K562 (cell line): ENCODE measurements around the gene PLK4. TPM values are rescaled to one million over a fixed set of nuclear protein-coding genes. Genes with fewer than 3 reads are reported as not detected.

ENCODE experiments used
- CBX2 ChIP-seq: fragments of 200-600 bp; sonication (generic); IDR thresholded peaks from one replicate; pipeline ENCODE4 v1.6.1; 2012; ENCODE audit warnings: mild to moderate bottlenecking, low read length, inconsistent platforms; ENCODE audit not compliant: insufficient read depth, poor library complexity, severe bottlenecking
- CC2D1A ChIP-seq: fragments of 450-650 bp; IDR thresholded peaks from 2 replicates; pipeline ENCODE4 v1.6.1; 2017; ENCODE audit warnings: mild to moderate bottlenecking
- CSDE1 ChIP-seq, 2 experiments: fragments of 450-650 bp; IDR thresholded peaks; 2 replicates each; pipeline ENCODE4 v1.6.1; 2016; ENCODE audit warnings: mild to moderate bottlenecking in 1 of 2
- DDX20 ChIP-seq: fragments of 450-650 bp; IDR thresholded peaks from 2 replicates; pipeline ENCODE4 v1.6.1; 2016; ENCODE audit warnings: missing genetic modification characterization, low read depth, mild to moderate bottlenecking, missing compliant biosample characterization, moderate library complexity
- JUN ChIP-seq, 2 experiments: sonication (generic) in 1 of 2; formaldehyde crosslinking in 1 of 2; IDR thresholded peaks; 2 replicates each; pipeline versions ENCODE4 v1.6.1 to v1.8.0; 2012 to 2022; ENCODE audit warnings: borderline replicate concordance in 2 of 2, mild to moderate bottlenecking in 2 of 2, improper control_type of control experiment in 1 of 2, low read depth in 1 of 2, low read length in 1 of 2, missing genetic modification reagents in 1 of 2
- JUND ChIP-seq, 2 experiments: IDR thresholded peaks; 2 replicates in 1 of 2; 3 replicates in 1 of 2; pipeline ENCODE4 v1.6.1; 2011; ENCODE audit warnings: borderline replicate concordance in 2 of 2, low read depth in 2 of 2, low read length in 2 of 2, improper control_type of control experiment in 1 of 2, missing biosample characterization in 1 of 2, missing genetic modification characterization in 1 of 2, missing genetic modification reagents in 1 of 2
- KDM2B ChIP-seq: fragments of 250-450 bp; sonication (Bioruptor Pico); IDR thresholded peaks from 2 replicates; pipeline ENCODE4 v1.8.0; 2021; ENCODE audit warnings: mild to moderate bottlenecking, moderate library complexity
- KLF13 ChIP-seq: fragments of 450-650 bp; IDR thresholded peaks from 2 replicates; pipeline ENCODE4 v1.6.1; 2016; ENCODE audit warnings: missing genetic modification characterization, low read depth, mild to moderate bottlenecking, missing compliant biosample characterization, moderate library complexity, borderline replicate concordance
- NBN ChIP-seq: fragments of 450-650 bp; IDR thresholded peaks from 2 replicates; pipeline ENCODE4 v1.6.1; 2016; ENCODE audit warnings: low read depth, mild to moderate bottlenecking
- NELFE ChIP-seq: IDR thresholded peaks from 2 replicates; pipeline ENCODE4 v1.6.1; 2011; ENCODE audit warnings: mild to moderate bottlenecking; ENCODE audit not compliant: insufficient read depth, insufficient read length
- POLR2G ChIP-seq: fragments of 200-400 bp; formaldehyde crosslinking; IDR thresholded peaks from 2 replicates; pipeline ENCODE4 v1.6.1; 2017; ENCODE audit warnings: low read depth, mild to moderate bottlenecking, antibody characterized with exemption, low read length, moderate library complexity
- RAD51 ChIP-seq: fragments of 450-650 bp; IDR thresholded peaks from 2 replicates; pipeline ENCODE4 v1.7.1; 2016; ENCODE audit warnings: low read depth, mild to moderate bottlenecking, borderline replicate concordance
- RBM14 ChIP-seq: fragments of 200-400 bp; formaldehyde crosslinking; IDR thresholded peaks from 2 replicates; pipeline ENCODE4 v1.6.1; 2018; ENCODE audit warnings: low read depth, mild to moderate bottlenecking, low read length, moderate library complexity, borderline replicate concordance; ENCODE audit not compliant: insufficient read depth
- SNIP1 ChIP-seq: fragments of 450-650 bp; IDR thresholded peaks from 2 replicates; pipeline ENCODE4 v1.7.1; 2017; ENCODE audit warnings: low read depth, mild to moderate bottlenecking
- STAG1 ChIP-seq: sonication (generic); formaldehyde crosslinking; IDR thresholded peaks from 2 replicates; pipeline ENCODE4 v1.5.0; 2020; ENCODE audit warnings: missing genetic modification reagents, borderline replicate concordance
- THRAP3 ChIP-seq: fragments of 450-650 bp; IDR thresholded peaks from 2 replicates; pipeline ENCODE4 v1.6.1; 2016; ENCODE audit warnings: mild to moderate bottlenecking, inconsistent platforms, borderline replicate concordance
- ZBTB11 ChIP-seq, 3 experiments: fragments of 200-800 bp in 1 of 3; fragments of 250-450 bp in 1 of 3; fragments of 450-650 bp in 1 of 3; sonication (Bioruptor Pico) in 1 of 3; sonication (Bioruptor generic) in 1 of 3; formaldehyde crosslinking in 1 of 3; IDR thresholded peaks; 2 replicates each; pipeline versions ENCODE4 v1.6.1 to v1.8.0; 2016 to 2022; ENCODE audit warnings: mild to moderate bottlenecking in 2 of 3, missing genetic modification characterization in 2 of 3, missing compliant biosample characterization in 1 of 3, moderate library complexity in 1 of 3
- ZNF408 ChIP-seq: fragments of 250-450 bp; sonication (Bioruptor Pico); IDR thresholded peaks from 2 replicates; pipeline ENCODE4 v1.4.0; 2020; ENCODE audit warnings: low read depth, mild to moderate bottlenecking, moderate library complexity
- polyA plus RNA-seq, 8 experiments: library from polyadenylated mRNA; depleted of rRNA in 4 of 8; stranded (reverse) in 5 of 8; unstranded in 3 of 8; fragments of >200 nt; fragmentation: Nextera tagmentation in 2 of 8; fragmentation: Illumina TruSeq in 1 of 8; extraction: Ambion mirVana in 2 of 8; extraction: Trizol in 1 of 8; gene quantifications; 2 replicates each; pipeline versions ENCODE4 v1.2.1 to v1.2.3, GENCODE V29; 2011 to 2014; ENCODE audit warnings: inconsistent platforms in 1 of 8, missing spikeins in 1 of 8
- total RNA-seq, 7 experiments: library from RNA; depleted of rRNA in 6 of 7; stranded (reverse); fragments of >200 nt in 6 of 7; fragmentation: Illumina TruSeq in 2 of 7; extraction: Trizol in 2 of 7; gene quantifications; 2 replicates each; pipeline versions ENCODE4 v1.2.1 to v1.2.3, GENCODE V29; 2011 to 2021; ENCODE audit warnings: low replicate concordance in 1 of 7
- TF ChIP-seq, protein P1 (sequence below): fragments of 450-650 bp; formaldehyde crosslinking; IDR thresholded peaks from 2 replicates; pipeline ENCODE4 v1.4.0; 2020; ENCODE audit warnings: mild to moderate bottlenecking, mixed read lengths

The PLK4 gene
- total and polyA plus RNA-seq, 9 of the 15 experiments (the other 6 are each of a cell fraction or from before 2014, with no cell fraction given), result 16.2 to 95.3 (median 54.3) TPM

DNA sequence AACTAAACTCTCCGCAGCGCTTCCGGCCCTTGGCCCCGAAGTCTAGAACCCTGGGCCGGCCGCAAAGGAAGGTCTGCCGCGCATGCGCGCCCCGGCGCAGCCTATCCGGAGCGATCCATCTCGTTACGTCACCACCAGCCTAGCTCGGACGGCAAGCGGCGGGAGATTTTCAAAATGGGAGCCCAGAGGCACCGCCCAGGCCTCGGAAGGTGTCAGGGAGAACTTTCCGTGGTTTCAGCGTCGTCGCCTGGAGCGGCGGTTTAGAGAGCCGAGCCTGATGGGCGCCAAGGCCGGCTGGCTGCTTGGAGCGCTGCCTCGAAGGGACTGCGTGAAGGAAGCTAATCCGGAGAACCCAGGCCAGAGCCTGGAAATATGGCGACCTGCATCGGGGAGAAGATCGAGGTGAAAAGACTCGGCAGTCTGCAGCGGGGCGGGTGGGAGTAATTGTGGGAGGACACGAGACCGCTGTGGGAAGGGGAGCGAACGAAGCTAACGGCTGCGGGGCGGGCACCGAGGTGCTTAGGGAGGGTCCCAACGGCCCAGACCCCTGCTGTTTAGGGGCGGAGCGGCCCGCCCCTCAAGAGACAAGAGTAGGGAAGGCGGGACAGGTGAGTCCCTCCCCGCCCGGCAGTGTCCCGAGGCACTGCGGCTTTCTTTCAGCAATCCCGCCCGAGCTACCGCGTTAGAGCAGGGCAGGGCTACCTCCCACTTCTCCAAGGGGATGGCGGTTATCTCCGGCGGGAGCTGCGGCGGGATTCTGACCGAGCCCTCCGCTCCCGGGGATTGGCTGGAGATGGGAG is at the start of gene PLK4 (continued):
- no peak for TF ChIP-seq RBM14
- TF ChIP-seq JUN (IDR thresholded peaks at IDR 0.05; ENCODE audit: borderline replicate concordance, low read depth, low read length), result peak; percentile 62; the same call in 1 of the 2 replicates
- no peak for TF ChIP-seq JUN (CRISPR knock-in tag; IDR thresholded peaks at IDR 0.05; ENCODE audit: borderline replicate concordance)
- TF ChIP-seq, protein P1, sequence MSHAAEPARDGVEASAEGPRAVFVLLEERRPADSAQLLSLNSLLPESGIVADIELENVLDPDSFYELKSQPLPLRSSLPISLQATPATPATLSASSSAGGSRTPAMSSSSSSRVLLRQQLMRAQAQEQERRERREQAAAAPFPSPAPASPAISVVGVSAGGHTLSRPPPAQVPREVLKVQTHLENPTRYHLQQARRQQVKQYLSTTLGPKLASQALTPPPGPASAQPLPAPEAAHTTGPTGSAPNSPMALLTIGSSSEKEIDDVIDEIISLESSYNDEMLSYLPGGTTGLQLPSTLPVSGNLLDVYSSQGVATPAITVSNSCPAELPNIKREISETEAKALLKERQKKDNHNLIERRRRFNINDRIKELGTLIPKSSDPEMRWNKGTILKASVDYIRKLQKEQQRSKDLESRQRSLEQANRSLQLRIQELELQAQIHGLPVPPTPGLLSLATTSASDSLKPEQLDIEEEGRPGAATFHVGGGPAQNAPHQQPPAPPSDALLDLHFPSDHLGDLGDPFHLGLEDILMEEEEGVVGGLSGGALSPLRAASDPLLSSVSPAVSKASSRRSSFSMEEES, result no peak
- TF ChIP-seq STAG1 (CRISPR knock-in tag), result no peak
- no peak for TF ChIP-seq CSDE1 (IDR thresholded peaks at IDR 0.05)
- TF ChIP-seq KDM2B (CRISPR knock-in tag), result no peak
- TF ChIP-seq SNIP1, result no peak
- no peak for TF ChIP-seq THRAP3
- no peak for TF ChIP-seq CBX2
- 0 out of 2 replicates have a peak, but pooled peaks have one; percentile 21 for TF ChIP-seq KLF13 (tag)
- TF ChIP-seq DDX20 (tag), result no peak
- no peak for TF ChIP-seq ZNF408 (CRISPR knock-in tag)
- TF ChIP-seq RAD51, result no peak
- TF ChIP-seq JUND (IDR thresholded peaks at IDR 0.05; ENCODE audit: borderline replicate concordance, low read depth, low read length), result peak; percentile 61
- 0 out of 3 replicates have a peak, but pooled peaks have one; percentile 29 for TF ChIP-seq JUND (tag; IDR thresholded peaks at IDR 0.05; ENCODE audit: borderline replicate concordance, low read depth, low read length)
- TF ChIP-seq NELFE, result no peak
- TF ChIP-seq ZBTB11 (CRISPR knock-in tag; IDR thresholded peaks at IDR 0.05), result peak in 2 of 3 experiments; percentile 9 to 62; a peak in 2 of 6 replicates
- peak; percentile 98 for TF ChIP-seq POLR2G
- peak; percentile 68 for TF ChIP-seq CC2D1A
- peak; percentile 61; the same call in 1 of the 2 replicates for TF ChIP-seq NBN
